ENCODE measurements around the gene UPF2. TPM values are rescaled to one million over a fixed set of nuclear protein-coding genes. Genes with fewer than 3 reads are reported as not detected.
"Not testable (repeated sequence)": the region's sequence is repeated elsewhere in the genome, so short reads cannot be mapped to it uniquely, and the experiment has no call there.

Gene UPF2
- total RNA-seq, 1 donor = 20.6 TPM

DNA sequence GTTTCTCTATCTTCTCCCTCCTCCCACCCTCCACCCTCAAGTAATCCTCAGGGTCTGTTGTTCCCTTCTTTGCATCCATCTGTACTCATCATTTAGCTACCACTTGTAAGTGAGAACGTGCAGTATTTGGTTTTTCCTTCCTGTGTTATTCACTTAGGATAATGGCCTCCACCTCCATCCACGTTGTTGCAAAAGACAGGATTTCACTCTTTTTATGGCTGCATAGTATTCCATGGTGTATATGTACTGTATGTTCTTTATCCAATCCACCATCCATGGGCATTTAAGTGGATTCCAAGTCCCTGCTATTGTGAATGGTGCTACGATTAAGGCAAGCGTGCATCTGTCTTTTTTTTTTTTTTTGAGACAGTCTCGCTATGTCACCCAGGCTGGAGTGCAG, 147.0 kb downstream of the UPF2 start:
- H3K4me1 ChIP-seq (ENCODE audit: insufficient read depth, low read length) = no peaks in the 10 kb centered on the region
- H3K4me3 ChIP-seq (ENCODE audit: low read length) = no peak overlapping the region
- H3K27me3 ChIP-seq (ENCODE audit: insufficient read depth, low read length) = no peaks in the 10 kb centered on the region
- H3K9me3 ChIP-seq (ENCODE audit: low read depth, low read length) = no peaks in the 10 kb centered on the region

DNA sequence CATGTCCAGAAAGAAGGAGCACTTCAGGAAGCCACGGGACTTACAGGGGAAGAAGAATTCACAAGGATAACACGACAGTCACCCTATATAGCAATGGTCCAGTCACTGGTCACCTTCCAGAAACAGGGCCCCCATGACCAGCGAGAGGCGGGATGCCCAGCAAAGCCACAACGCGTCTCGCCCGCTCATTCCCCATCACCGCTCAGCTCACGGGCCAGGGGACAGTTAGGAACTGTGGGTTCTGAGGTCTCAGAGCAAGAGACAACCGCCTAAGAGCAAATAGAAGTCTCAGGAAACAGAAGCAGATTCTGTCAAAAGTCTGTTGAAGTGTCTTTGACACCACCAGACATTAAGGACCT, 147.5 kb downstream of the UPF2 start:
- no peaks in the 10 kb centered on the region for H3K27me3 ChIP-seq (ENCODE audit: insufficient read depth, low read length)
- no peaks in the 10 kb centered on the region for H3K9me3 ChIP-seq (ENCODE audit: low read depth, low read length)
- H3K4me1 ChIP-seq (ENCODE audit: insufficient read depth, low read length) = no peaks in the 10 kb centered on the region
- H3K4me3 ChIP-seq (ENCODE audit: low read length) = no peak overlapping the region

DNA sequence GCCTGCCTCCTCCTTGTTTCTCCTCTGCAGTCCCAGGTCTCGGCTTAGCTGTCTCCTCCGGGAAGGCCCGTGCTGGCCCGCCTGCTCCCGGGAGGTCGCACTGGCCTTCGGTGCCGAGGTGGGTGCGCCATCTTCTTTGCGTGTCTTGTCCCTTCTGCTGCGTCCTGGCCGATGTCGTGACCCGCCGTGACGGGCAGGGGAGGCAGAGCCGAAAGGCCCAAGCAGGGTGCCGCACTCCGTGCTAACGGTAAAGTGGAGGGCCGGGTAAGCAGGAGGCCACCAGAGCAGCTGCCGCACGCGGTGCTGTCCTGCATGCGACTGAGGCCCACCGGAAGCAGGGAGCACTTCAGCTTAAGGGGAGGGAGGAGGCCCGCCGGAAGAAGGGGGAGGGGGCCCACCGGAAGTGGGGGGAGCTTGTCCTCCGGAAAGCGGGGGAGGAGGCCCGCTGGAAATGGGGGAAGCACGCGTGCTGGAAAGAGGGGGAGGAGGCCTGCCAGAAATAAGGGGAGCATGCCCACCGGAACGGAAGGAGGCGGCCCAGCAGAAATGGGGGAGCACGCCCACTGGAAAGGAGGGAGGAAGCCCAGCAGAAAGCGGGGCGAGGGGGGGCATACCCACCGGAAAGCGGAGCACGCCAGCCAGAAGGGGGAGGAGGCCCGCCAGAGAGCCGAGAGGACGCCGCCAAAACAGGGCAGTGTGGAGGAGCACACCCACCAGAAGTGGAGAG, 148.1 kb downstream of the UPF2 start:
- H3K4me1 ChIP-seq (ENCODE audit: insufficient read depth, low read length) = no peaks in the 10 kb centered on the region
- H3K4me3 ChIP-seq (ENCODE audit: low read length) = no peak overlapping the region
- H3K27me3 ChIP-seq (ENCODE audit: insufficient read depth, low read length) = no peaks in the 10 kb centered on the region
- no peaks in the 10 kb centered on the region for H3K9me3 ChIP-seq (ENCODE audit: low read depth, low read length)

DNA sequence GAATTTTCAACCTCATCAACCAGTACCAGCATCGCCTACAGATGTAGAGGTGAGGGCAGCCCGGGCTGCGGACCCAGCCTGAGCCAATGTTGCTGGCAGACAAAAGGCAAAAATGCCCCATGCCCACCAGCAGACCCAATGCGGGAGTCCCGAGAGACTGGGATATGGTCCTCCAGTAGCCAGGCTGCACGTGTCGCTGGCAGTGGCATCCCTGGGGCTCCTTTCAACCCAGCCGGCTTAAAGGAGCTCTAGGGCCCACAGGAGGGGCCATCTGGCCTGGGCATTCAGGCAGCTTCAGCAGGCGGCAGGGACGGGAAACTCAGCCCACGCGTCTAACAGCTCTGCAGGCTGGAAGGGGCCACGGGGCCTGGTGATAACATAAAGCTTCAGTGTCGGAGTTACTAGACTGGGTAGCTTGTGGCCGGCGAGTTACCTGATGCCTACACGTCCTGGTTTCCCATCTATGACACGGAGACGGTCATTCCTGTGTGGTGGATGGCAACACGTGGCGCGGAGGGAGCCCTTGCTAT, 148.8 kb downstream of the UPF2 start:
- Histone ChIP-seq H3K9me3 (ENCODE audit: low read depth, low read length) (no peaks in the 10 kb centered on the region), H3K27me3 (ENCODE audit: insufficient read depth, low read length) (no peaks in the 10 kb centered on the region), H3K4me3 (ENCODE audit: low read length) (no peak overlapping the region), H3K4me1 (ENCODE audit: insufficient read depth, low read length) (no peaks in the 10 kb centered on the region)

DNA sequence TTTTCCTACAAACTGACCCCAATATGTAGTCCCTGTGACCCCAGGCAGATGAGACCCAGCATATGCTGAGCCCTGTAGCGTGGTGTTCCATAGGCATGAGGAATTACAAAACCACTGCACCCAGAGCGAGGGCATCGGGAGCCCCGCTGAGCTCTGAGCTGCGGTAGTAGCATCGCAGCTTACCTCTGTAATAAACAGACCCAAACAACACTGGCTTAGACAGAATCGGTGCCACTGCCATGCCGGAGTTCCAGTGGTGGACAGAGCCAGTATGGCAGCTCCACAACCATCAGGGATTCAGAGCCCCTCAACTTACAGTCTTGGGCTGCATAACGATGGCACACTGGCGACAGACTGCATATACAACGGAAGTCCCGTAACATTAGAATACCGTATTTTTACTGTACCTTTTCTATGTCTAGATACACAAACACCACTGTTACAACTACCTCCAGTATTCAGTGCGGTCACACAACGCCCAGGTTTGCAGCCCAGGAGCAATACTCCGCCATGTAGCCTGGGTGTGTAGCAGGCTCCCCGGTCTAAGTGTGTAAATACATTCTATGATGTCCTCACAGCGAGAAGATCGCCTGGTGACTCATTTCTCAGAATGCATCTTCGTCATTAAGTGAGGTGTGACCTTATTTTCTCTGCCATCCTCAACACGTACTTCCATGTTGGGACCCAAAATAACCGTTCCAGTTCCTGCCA, 150.7 kb downstream of the UPF2 start:
- Histone ChIP-seq H3K4me1 (ENCODE audit: insufficient read depth, low read length) (no peaks in the 10 kb centered on the region), H3K4me3 (ENCODE audit: low read length) (no peak overlapping the region), H3K27me3 (ENCODE audit: insufficient read depth, low read length) (no peaks in the 10 kb centered on the region), H3K9me3 (ENCODE audit: low read depth, low read length) (no peaks in the 10 kb centered on the region)

DNA sequence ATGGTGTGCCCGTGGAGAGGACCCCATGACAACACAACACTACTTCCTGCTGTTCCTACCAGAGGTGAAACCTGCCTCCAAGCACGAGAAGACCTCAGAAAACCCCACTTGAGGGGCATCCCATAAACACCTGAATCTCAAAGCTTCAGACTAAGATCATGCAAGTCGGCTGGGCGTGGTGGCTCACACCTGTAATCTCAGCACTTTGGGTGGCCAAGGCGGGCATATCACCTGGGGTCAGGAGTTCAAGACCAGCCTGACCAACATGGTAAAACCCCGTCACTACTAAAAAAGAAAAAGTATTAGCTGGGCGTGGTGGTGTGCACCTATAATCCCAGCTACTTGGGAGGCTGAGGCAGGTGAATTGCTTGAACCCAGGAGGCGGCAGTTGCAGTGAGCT, 153.3 kb downstream of the UPF2 start:
- not testable (repeated sequence) for H3K27me3 ChIP-seq (ENCODE audit: insufficient read depth, low read length); H3K9me3 ChIP-seq (ENCODE audit: low read depth, low read length); H3K4me1 ChIP-seq (ENCODE audit: insufficient read depth, low read length); H3K4me3 ChIP-seq (ENCODE audit: low read length)

DNA sequence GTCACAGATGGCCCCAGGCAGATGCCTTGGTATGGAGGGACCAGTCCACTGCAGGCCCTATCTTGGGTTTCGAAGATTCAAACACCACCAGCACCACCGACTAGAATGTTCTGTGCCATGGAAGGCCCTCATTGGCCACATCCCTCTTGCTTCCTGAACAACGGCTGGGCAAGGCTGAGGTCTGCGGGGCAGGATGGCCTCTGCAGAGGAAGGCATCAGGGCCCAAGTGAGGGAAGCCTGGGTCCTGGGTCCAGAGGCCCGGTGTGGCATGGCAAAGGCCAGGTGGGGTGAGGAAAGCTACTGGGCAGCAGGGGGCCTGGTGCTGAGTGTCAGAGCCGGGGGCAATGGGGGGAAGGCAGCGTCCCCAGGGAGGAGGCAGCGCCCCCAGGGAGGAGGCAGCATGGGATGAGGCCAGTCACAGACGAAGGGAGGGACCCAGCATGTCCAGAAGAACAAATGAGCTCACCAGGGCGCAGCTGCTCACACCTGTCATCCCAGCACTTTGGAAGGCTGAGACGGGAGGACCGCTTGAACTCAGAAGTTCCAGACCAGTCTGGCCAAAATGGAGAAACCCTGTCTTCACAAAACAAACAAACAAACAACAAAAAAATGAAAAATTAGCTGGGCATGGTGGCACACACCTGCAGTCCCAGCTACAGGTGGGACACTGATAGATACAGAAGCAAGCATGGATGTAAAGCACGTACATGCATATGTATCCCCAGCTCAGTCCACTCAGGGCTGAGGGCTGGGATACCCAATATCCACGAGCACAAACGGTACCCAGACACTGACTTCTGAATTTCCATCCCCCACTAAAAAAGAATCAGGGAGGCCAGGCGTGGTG, 155.0 kb downstream of the UPF2 start:
- H3K9me3 ChIP-seq (ENCODE audit: low read depth, low read length) = no peaks in the 10 kb centered on the region
- H3K27me3 ChIP-seq (ENCODE audit: insufficient read depth, low read length) = no peaks in the 10 kb centered on the region
- no peaks in the 10 kb centered on the region for H3K4me1 ChIP-seq (ENCODE audit: insufficient read depth, low read length)
- no peak overlapping the region for H3K4me3 ChIP-seq (ENCODE audit: low read length)

DNA sequence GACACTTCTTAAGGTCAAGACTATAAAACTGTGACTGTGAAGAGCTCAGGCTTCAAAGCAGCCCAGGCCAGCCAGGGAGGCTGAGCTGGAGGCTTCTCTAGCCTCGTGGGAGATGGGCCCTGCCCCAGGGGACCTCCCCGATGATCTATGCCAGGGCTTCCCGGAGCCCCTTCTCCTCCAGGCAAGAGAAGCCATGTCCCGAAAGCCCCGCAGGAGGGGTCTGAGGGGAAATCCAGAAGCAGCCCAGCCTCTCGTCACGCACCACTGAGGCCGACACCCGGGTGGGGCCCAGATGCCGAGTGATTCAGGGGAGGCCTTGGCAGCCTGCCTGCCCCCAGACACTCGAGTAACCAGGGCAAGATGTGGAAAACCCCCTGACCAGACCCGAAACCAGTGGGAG, 155.8 kb downstream of the UPF2 start:
- Histone ChIP-seq H3K27me3 (ENCODE audit: insufficient read depth, low read length) (no peaks in the 10 kb centered on the region), H3K9me3 (ENCODE audit: low read depth, low read length) (no peaks in the 10 kb centered on the region), H3K4me1 (ENCODE audit: insufficient read depth, low read length) (no peaks in the 10 kb centered on the region), H3K4me3 (ENCODE audit: low read length) (no peak overlapping the region)

DNA sequence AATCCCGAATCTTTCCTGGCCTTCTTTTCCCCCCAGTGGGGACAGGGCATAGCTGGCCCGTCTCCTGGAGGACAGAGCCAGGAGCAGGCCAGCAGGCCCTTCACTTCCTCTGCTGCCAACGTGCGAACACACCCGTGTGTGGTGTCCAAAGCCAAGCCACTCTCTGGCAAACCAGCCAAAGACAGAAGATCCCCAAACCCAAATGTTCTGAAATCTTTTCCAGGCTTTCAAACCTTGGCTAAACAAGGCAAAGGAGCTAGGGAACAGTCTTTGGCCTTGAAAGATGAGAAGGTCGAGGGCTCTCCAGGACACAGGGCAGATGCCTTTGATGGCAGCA, 156.5 kb downstream of the UPF2 start:
- Histone ChIP-seq H3K4me1 (ENCODE audit: insufficient read depth, low read length) (no peaks in the 10 kb centered on the region), H3K27me3 (ENCODE audit: insufficient read depth, low read length) (no peaks in the 10 kb centered on the region), H3K9me3 (ENCODE audit: low read depth, low read length) (no peaks in the 10 kb centered on the region), H3K4me3 (ENCODE audit: low read length) (no peak overlapping the region)

DNA sequence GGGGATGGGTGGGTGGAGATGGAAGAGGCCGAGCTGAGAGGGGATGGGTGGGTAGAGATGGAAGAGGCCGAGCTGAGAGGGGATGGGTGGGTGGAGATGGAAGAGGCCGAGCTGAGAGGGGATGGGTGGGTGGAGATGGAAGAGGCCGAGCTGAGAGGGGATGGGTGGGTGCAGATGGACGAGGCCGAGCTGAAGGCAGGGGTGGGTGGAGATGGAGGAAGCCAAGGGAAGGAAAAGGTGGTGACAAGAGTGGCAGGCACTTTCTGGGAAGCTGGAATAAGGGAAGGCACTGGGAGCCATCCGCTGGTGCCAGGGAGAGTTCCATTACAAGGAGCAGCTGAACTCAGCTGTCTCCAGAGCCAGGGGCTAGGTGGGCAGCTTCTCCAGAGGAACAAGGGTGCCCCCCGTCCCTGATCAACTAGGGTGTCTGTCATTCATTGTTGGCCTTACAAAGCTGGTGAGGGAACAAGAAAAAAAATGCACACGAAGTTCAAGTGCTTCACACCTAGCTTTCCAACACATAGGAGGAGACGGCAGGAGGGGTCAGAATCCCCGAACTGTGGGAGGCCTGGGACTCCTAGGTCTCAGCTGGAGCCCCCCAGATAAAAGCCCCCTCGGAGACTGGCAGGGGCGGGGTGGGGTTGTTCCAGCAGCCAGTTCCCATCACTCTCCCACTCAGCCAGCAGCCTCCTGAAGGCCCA, 157.0 kb downstream of the UPF2 start:
- H3K4me1 ChIP-seq (ENCODE audit: insufficient read depth, low read length) = no peaks in the 10 kb centered on the region
- H3K4me3 ChIP-seq (ENCODE audit: low read length) = no peak overlapping the region
- no peaks in the 10 kb centered on the region for H3K27me3 ChIP-seq (ENCODE audit: insufficient read depth, low read length)
- H3K9me3 ChIP-seq (ENCODE audit: low read depth, low read length) = no peaks in the 10 kb centered on the region

DNA sequence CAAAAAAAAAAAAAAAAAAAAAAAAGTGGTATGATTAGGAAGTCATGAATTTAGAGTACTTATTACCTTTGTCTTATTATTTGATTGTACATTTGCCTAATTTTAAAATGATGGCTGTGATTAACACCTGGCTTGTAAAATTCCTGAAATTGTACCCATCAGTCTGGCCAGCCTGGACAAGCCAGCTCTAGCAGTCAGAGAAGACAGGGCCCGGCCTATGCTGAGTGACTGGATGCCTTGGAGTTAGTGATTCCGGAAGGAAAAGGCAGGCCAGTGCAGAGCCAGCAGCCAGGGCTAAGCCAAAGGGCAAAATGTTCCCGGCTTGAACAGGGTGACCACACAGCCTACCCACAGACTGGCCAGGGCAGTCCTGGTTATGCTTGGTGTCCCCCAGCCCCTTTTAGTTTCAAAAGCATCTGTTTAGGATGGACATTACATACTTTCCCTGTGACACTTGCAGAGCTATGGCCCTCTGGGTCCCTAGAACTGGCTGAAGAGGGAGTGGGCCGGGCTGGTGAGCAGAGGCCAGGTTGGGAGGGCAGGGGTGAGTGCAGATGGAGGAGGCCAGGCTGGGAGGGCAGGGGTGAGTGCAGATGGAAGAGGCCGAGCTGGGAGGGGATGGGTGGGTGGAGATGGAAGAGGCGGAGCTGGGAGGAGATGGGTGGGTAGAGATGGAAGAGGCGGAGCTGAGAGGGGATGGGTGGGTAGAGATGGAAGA, 157.7 kb downstream of the UPF2 start:
- no peaks in the 10 kb centered on the region for H3K9me3 ChIP-seq (ENCODE audit: low read depth, low read length)
- no peak overlapping the region for H3K4me3 ChIP-seq (ENCODE audit: low read length)
- H3K4me1 ChIP-seq (ENCODE audit: insufficient read depth, low read length) = no peaks in the 10 kb centered on the region
- H3K27me3 ChIP-seq (ENCODE audit: insufficient read depth, low read length) = no peaks in the 10 kb centered on the region

DNA sequence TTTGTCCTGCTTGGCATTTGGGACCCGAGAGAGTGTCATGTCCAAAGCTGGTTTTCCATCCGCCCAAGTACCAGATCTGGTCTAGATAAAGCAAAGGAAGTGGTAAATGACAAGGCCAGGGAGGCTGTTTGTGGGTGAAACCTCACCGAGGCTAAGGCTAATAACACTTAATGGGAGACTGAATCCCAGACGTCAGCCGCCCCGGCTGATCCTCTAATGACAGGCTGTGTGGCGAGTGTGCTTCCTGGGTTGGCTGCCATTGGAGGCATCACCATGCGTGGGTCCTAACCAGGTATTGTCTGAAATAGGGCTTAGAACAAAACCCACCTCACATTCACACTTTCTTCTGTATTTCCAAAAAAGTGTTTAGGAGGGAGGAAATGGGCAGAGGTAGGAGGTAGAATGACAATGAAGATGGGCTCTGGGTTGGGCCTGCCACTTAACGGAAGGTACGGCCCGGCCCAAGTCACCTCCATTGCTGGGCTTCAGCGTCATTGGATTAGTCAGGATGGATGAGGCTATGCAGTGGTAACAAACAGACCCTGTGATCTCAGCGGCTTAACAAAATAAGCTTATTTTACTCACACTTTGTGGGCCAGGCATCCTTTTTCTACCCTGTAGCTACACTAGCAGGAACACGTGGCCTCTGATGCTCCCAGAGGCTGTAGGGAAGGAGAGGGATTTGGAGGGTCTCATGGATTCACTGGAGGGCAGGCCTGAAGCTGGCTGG, 159.8 kb downstream of the UPF2 start:
- no peak overlapping the region for H3K4me3 ChIP-seq (ENCODE audit: low read length)

DNA sequence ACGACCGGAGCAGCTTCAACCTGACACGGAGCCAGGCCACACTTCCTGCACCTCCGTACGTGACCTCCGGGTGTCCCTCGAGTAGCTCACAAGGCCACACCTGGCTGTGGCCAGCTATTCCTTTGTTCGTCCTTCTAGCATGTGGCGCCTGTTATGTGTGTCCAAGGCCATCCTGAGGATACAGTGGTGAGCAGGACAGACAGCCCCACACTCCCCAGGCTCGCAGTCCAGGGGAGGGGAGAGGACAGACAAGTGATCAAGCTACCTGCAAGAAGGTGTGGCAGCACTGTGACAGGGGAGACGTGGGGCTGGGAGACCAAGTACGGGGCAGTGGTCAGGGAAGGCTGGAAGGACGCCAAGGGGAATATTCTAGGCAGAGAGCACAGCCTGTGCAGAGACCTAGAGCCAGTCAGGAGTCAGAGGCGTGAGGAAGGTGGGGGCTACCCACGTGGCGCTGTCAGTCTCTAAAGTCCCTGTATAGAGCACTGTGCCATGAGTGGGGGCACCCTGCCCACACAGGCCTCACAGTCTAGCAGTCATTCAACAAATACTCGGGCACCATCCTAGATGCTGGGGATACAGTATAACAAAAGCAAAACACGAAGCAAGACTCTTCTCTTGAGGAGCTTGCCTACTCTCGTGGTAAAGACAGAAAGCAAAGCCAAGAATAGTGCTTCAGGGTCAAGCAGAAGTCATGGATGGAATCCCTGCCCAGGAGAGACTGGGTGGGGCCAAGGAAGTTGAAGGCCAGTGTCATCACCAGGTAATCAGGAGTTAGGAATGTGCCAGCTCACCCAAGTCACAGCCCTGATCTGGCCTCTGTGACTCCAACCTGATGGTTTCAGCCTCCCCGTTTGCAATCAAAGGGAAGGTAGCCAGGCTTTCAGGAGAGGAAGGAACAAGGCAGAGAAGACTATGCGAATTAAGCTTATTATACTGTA, 160.9 kb downstream of the UPF2 start:
- Histone ChIP-seq H3K27me3 (ENCODE audit: insufficient read depth, low read length) (no peaks in the 10 kb centered on the region), H3K4me1 (ENCODE audit: insufficient read depth, low read length) (no peaks in the 10 kb centered on the region), H3K4me3 (ENCODE audit: low read length) (no peak overlapping the region), H3K9me3 (ENCODE audit: low read depth, low read length) (no peaks in the 10 kb centered on the region)

More for the DNA sequence above, 159.8 kb downstream of the UPF2 start:
- Histone ChIP-seq H3K9me3 (ENCODE audit: low read depth, low read length) (no peaks in the 10 kb centered on the region), H3K27me3 (ENCODE audit: insufficient read depth, low read length) (no peaks in the 10 kb centered on the region), H3K4me1 (ENCODE audit: insufficient read depth, low read length) (no peaks in the 10 kb centered on the region)

All from mononuclear cell (primary cell).